ENCODE data around the gene EP300. TPM values are rescaled to one million over a fixed set of nuclear protein-coding genes. Genes with fewer than 3 reads are reported as not detected.

Gene EP300
- total RNA-seq, 3 donors from 2014 or later (not counting 1 experiment from before 2014, with no cell fraction given): 180 to 193 (median 188) TPM

GRCh38 chr22:41193829-41194228 is 101.4 kb downstream of the EP300 start:
- Mint-ChIP-seq H3K27ac (no peak overlapping the region), H3K36me3 (no peaks in the 10 kb centered on the region), H3K4me1 (peaks cover 10 to 11% of the 10 kb centered on the region in 2 donors), H3K27me3 (ENCODE audit: low read depth in 2 of 2) (peaks cover 0 to 3% of the 10 kb centered on the region in 2 donors), H3K9me3 (no peaks in the 10 kb centered on the region), H3K4me3 (no peak overlapping the region)
- Histone ChIP-seq H3K4me3 (ENCODE audit: low read length) (no peak overlapping the region), H3K36me3 (ENCODE audit: control insufficient read depth, insufficient read depth, low read length) (no peaks in the 10 kb centered on the region), H3K27ac (ENCODE audit: low read length) (no peak overlapping the region), H3K27me3 (ENCODE audit: control insufficient read depth, insufficient read depth, low read length) (no peaks in the 10 kb centered on the region), H3K9me3 (ENCODE audit: control insufficient read depth, insufficient read depth, low read length) (no peaks in the 10 kb centered on the region), H3K4me1 (ENCODE audit: control insufficient read depth, insufficient read depth, low read length) (peaks cover 18% of the 10 kb centered on the region)
- no peak for ATAC-seq
- intact Hi-C loops (cut with micrococcal nuclease): no loop called here
- DNase-seq: no peak
- TF ChIP-seq CTCF (IDR thresholded peaks at IDR 0.05): no peak
- WGBS (ENCODE audit: insufficient coverage): 96% methylated on average over 6 of the region's 6 CpGs

GRCh38 chr22:41197038-41197972 is 104.9 kb downstream of the EP300 start:
- intact Hi-C loops (cut with micrococcal nuclease): no loop called here
- Mint-ChIP-seq H3K27ac (peak overlapping the region in 1 of 2 donors; percentile 67), H3K9me3 (no peaks in the 10 kb centered on the region), H3K27me3 (ENCODE audit: low read depth in 2 of 2) (peaks cover 0 to 10% of the 10 kb centered on the region in 2 donors), H3K4me1 (peaks cover 10 to 11% of the 10 kb centered on the region in 2 donors), H3K36me3 (no peaks in the 10 kb centered on the region), H3K4me3 (peak overlapping the region; percentile 89)
- ATAC-seq (peak; percentile 94 to 95 (median 94)), DNase-seq (peak; percentile 78 to 91)
- H3K4me3 ChIP-seq (ENCODE audit: low read length): peak overlapping the region; percentile 79
- TF ChIP-seq CTCF (IDR thresholded peaks at IDR 0.05): no peak
- WGBS (ENCODE audit: insufficient coverage): under 1% methylated on average over 91 of the region's 91 CpGs
- H3K9me3 ChIP-seq (ENCODE audit: control insufficient read depth, insufficient read depth, low read length): no peaks in the 10 kb centered on the region
- no peaks in the 10 kb centered on the region for H3K36me3 ChIP-seq (ENCODE audit: control insufficient read depth, insufficient read depth, low read length)
- peaks cover 18% of the 10 kb centered on the region for H3K4me1 ChIP-seq (ENCODE audit: control insufficient read depth, insufficient read depth, low read length)
- H3K27me3 ChIP-seq (ENCODE audit: control insufficient read depth, insufficient read depth, low read length): no peaks in the 10 kb centered on the region
- no peak overlapping the region for H3K27ac ChIP-seq (ENCODE audit: low read length)

DNA sequence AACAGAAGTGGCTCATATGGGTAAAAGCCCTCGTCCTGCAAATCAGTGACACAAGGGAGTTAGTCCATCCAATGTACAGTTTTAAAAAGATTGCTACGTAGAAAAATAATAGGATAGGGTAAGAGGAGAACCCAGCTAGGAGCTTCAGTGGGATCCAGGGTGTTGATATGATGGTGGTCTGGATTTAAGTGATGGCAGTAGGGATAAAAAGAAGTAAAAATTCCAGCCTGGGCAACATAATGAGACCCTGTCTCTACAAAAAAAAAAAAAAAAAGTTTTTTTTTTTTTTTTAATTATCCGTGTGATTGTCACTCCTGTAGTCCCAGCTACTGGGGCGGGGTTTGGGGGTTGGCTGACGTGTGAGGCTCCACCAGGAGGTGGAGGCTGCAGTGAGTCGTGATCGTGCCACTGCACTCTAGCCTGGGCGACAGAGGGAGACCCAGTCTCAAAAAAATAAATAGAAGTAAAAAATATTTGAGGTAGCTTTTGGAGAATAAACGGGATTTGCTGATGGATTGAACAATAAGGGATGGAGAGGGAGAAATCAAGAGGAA is 105.7 kb downstream of the EP300 start:
- peak overlapping the region in 1 of 2 donors; percentile 67 for H3K27ac Mint-ChIP-seq
- H3K36me3 Mint-ChIP-seq: no peaks in the 10 kb centered on the region
- 2% methylated on average over 9 of the region's 9 CpGs for WGBS (ENCODE audit: insufficient coverage)
- Histone ChIP-seq H3K27ac (ENCODE audit: low read length) (no peak overlapping the region), H3K9me3 (ENCODE audit: control insufficient read depth, insufficient read depth, low read length) (no peaks in the 10 kb centered on the region), H3K36me3 (ENCODE audit: control insufficient read depth, insufficient read depth, low read length) (no peaks in the 10 kb centered on the region), H3K4me1 (ENCODE audit: control insufficient read depth, insufficient read depth, low read length) (peaks cover 18% of the 10 kb centered on the region), H3K4me3 (ENCODE audit: low read length) (peak overlapping the region; percentile 79), H3K27me3 (ENCODE audit: control insufficient read depth, insufficient read depth, low read length) (no peaks in the 10 kb centered on the region)
- H3K9me3 Mint-ChIP-seq: no peaks in the 10 kb centered on the region
- ATAC-seq (peak in 1 of 3 donors; percentile 27), DNase-seq (peak in 1 of 2 donors; percentile 74)
- intact Hi-C loops (cut with micrococcal nuclease): no loop called here
- H3K27me3 Mint-ChIP-seq (ENCODE audit: low read depth in 2 of 2): peaks cover 0 to 10% of the 10 kb centered on the region in 2 donors
- H3K4me3 Mint-ChIP-seq: peak overlapping the region; percentile 89
- peaks cover 10 to 11% of the 10 kb centered on the region in 2 donors for H3K4me1 Mint-ChIP-seq
- TF ChIP-seq CTCF (IDR thresholded peaks at IDR 0.05): no peak
